ENCODE results near the gene RRM2.

RRM2 gene

DNA sequence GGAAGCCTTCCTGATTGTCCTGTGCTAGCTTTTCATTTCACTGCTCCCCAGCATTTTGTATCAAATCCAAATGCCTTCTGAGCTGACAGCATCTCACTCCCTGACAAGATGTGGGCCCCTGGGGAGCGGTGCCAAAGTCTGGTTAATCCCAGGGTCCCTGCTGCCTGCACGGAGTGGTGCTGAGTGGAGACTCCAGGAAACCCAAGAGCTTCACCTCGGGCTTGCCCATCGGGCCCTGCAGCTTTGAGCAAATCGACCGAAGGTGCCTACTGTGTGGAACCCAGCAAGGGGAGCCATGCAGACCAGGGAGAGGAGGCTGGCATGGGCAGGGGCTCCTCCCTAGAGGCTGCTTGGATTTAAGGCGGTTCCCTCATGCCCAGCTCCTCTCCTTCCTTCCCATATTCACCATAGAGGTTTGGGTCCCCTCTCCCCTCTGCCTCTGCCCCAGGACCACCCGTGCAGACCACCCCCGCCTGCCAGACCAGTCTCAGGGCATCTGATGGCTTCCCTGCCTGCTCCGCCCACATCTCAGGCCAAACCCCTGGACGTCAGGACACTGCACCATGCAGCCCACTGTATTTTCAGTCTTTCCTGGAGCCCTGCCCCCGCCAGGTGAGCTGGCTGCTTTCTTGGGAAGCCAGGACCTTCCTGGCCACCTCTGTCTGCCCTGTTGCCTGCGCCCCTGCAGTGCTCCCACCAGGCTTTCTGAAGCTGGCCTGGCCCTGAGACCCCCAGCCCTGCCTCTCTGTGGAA, 37.8 kb downstream of the RRM2 start:
- no peak for DNase-seq

DNA sequence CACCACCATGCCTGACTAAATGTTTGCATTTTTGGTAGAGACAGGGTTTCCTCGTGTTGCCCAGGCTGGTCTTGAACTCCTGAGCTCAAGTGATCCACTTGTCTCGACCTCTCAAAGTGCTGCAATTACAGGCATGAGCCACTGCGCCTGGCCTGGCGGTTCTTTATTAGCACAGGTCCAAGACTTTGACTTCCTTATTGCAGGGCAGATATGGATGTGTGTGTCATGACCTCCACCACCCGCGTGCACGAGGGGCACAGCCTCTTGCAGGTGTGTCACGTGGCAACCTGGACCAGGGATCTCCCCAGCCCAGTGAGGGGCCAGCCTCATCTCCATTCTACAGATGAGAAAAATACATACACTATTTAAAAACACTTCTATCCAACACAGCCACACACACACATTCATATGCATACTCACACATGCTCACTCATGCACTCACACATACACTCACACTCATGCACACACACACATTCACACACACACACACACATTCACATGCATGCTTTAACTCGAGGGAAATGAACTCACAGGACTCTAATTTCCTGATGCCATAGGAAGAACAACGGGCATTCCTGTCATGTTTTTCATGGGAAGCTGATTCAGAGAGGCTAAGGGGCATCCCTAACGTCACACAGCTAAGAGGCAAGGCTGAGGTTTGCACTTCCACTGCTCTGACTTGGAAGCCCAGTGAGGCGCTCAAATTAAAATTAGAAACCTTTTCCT, 38.8 kb downstream of the RRM2 start:
- no peak for DNase-seq

DNA sequence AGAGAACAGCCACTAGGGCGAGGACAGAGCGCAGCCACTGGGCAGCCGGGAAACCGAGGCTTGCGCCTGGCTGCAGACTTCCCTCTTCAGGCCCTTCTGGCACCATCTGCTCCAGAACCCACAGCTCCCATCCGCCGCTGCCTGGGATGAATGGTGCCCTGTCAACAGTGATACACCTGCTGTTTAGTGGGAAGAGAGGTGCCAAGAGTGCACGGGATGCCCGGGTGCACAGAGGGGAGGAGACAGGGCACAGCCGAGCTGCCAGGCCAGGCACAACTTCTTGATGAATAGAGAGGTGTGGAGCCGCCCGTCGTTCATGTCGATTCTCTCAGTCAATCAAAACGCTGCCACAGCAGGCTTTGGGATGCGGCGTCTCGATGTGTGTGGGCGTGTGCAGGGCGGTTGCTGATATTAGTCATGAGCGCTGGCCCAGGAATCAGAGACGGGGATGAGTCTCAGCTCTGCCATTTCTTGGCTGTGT, 39.5 kb downstream of the RRM2 start:
- no peak for DNase-seq

DNA sequence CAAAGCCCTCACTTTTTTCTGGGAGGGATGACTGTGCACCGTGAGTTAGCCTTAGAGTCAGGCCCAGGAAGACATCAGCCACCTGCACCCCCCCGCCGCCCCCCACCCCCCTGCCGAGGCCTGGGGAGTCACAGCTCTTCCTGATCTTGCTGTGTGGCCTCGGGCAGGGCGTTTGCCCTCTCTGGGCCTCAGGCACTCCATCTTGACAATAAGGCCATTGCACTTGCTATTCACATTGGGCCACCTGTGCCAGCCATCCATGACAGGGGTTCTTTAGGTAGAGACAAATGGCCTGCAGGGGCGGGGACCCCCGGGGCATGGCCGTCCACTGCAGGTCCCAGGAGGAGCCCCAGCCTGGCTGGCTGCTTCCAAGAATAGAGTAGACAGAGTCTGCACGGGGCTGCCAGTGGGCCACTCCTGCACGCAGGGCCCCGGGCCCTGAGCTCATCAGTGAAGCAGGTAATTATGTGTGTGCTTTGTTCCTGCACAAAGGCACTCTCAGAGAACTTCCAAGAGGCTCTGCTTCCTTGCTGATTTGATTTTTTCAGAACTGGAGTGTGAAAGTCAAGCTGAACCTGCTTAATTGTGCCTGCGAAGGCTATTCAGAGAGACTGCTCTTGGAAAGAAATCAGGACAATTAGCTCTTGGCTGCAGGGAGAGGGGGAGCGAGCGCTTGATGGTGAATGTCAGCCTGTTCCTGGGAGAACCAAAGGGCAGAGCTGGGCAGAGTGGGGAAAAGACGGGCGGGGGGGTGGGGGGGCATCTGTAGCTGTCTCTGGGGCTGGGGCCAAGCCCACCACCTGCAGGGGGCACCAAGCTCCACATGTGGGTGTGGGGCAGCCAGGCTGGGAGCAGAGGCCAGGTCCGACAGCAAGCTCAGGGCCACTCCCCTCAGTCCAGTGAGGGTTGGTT, 40.3 kb downstream of the RRM2 start:
- DNase-seq: no peak

DNA sequence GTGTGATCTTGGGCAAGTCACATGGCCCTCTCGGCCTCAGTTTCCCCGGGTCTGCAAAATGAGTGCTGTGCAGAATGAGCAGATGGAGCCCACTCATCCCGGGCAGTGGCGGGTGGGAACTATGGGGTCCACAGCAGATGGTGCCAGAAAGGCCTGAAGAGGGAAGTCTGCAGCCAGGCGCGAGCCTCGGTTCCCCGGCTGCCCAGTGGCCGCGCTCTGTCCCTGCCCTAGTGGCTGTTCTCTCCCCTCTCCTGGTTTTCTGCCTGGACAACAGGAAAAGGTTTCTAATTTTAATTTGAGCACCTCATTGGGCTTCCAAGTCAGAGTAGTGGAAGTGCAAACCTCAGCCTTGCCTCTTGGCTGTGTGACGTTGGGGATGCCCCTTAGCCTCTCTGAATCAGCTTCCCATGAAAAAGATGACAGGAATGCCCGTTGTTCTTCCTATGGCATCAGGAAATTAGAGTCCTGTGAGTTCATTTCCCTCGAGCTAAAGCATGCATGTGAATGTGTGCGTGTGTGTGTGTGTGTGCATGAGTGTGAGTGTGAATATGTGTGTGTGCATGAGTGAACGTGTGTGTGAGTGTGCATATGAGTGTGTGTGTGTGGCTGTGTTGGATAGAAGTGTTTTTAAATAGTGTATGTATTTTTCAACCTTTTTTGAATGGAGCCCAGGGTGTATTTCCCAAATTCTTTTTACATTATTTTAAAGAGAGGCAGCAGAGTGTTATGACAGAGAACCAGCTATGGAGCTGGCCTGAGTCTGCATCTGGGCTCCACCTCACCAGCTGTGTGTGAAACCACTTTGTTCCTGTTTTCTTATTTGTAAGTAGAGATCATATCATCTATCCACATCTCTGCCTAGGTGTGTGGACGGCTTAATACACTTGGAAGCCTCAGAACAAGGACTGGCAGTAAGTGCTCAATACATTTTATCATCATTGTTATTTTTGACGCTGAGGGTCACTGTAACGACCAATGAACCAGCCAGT, 41.3 kb downstream of the RRM2 start:
- DNase-seq: peak; percentile 34

DNA sequence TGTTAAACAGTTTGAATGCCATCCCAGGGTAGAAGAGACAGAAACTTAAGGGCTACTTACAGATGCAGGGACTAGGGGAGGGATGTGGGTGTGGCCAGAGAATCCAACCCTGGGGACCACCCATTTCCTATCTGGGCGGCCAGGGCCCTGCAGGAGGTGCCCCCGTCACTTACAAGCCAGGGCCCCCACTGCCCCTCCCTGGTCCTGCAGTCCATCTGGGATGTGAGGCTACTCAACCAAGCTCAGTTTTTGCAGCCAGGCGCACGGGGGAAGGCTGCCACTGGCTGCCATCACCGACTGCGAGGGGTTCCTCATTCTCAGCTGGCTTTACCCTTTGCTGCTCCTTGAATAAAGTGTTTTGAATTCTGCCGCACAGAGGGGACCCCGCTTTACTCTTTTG, 42.1 kb downstream of the RRM2 start:
- DNase-seq: no peak

DNA sequence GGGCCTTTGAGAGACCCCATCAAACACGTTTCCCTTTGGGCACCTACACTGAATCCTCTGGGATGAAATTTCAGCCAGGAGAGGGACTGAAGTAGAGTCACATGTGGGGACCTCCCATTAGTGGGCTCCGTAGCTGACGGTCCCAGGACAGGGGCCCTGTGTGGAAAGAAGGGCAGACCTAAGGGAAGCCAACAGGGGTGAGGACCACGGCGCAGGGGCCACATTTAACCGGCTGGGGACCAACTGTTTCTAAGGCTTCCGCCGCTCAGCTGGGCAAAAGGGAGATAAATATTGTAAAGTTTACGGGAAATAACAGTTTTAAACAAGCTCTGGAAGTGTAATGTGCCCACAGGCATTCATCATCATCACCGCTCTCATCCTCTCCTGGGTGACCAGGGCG, 42.7 kb downstream of the RRM2 start:
- DNase-seq: no peak

DNA sequence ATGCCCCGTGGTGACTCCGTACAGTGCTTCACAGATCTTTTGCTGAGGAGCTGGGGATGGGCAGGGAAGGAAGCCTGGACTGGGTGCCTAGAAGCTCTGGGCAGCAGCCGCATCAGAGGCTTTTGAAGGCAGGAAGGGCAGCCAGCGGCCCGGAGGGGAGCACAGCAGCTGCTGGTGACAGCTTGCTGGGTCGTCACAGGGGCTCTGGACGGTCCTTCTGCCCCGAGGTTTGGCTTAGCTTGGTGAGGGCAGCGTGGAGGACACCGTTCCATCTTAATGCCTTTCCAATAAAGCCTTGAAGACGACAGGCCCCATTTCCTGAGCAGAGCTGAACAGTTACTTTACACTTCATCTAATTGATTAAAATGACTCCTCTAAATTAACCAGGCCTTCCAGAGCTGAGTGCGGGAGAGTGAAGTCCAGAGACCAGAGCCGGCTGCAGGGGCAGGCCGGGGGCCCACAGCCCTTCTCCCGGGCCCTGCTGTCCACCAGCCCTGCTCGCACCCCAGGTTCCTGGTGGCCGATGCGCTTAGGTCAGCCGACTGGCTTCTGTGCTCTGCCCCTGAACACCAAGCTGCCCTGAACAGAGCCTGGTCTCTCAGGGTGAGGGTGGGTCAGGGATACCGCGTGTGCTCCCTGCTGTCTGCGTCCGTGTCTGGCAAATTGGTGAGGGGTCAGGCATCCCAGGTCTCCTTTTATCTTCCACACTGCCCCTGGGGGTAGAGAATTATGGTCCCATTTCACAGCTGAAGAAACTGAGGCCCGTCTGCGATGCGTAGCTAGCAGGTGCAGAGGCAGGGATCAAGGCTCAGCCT, 43.5 kb downstream of the RRM2 start:
- no peak for DNase-seq

DNA sequence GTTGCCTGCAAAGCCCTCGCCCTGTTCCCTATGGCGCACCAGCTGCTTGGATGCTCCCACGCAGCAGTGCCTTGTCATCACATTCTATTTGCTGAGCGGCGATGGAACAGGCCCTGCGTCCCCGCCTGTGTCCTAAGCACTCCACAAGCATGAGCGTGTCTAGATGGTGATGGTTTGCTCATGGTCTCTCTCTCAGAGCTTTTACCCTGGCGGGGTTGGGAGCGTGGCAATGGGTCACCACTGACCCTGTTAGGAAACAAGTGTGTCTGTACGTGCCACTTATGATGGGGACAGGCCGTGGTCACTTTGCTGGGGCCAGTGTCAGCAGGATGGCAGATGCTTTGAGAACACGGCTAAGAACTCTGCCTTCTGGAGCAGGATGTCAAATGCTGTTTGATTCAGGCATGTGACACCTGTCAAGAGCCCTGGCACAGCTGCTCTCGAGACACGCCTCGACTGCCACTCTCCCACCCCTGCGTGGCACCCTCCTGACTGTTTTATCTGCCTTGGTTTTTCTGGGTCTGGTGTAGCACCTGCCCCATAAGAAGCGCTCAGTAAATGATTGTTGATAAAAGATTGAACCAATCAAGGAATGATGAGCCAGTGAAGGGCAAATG, 44.2 kb downstream of the RRM2 start:
- no peak for DNase-seq

DNA sequence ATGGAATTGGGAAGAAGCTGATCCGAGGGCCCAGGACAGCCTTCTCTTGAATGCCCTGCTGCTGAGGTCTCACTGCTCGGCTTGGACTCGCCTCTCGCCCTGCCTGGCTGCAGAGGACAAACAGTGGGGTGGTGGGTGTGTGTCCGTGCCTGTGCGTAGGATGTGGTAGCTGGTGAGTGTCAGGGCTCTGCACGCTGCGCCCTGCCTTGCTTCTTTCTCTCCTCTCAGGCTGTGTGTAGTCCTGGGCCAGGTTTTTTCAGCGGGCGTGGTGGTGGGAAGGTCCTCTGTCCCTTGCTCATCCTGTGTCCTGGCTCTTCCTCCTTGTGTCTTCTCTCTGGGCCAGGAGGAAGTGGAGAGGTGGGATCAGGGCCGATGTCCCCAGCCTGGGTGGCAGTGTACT, 44.8 kb downstream of the RRM2 start:
- no peak for DNase-seq

DNA sequence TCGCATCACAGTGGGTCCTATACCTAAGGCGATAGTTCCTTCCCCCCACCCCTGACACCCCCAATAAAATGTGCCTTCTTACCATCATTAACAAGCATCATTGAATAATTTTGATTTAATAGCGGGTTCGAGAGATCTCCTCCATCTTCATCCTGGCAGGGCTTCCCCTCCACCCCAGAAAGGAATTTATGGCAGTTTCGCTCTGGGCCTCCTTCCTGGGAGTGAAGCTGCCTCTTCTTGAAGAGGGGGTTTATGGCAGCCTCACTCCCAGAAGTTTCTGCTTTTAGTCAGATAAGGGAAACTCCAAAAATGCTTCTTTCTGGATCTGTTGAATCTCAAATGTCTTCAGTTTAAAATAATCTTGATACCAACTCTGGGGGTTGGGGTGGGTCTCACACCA, 45.7 kb downstream of the RRM2 start:
- DNase-seq: no peak

DNA sequence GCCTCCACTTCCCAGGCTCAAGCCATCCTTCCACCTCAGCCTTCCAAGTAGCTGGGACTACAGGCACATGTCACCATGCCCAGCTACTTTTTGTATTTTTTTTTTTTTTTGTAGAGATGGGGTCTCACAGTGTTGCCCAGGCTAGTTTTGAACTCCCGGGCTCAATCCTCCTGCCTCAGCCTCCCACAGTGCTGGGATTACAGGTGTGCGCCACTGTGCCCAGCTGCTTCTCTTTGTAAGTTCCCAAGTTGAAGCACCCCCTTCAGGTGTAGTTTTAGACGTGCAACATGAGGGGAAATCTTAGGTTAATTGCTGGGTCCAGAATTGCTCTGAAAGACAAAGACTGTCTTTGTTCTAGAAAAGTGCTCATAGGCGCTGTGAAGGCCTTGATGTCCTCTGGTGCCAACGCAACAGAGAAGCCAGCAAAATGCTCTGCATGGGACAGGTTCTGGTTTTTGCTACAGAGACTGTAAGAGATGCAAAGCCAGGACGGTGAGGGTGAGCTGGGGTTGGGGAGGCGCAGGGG, 46.6 kb downstream of the RRM2 start:
- no peak for DNase-seq

DNA sequence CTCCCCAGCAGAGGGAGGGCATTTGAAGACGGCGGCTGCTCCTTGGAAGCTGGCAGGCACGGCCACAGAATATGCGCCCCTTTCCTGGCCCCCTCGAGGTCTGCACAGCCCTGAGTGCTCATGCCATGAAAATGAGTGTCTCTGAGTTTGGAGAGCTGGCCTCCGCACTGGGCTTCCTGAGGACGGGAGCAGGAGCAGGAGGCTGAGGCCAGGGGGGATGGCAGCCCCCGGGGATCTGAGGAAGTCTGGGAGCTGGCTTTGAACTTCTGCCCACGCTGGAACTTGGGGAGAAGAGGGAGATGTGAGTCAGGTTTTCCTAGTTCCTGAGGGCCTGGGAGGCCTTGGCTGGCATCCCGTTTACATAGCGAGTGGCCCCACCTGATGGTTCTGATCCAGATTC, 47.0 kb downstream of the RRM2 start:
- DNase-seq: peak; percentile 49

DNA sequence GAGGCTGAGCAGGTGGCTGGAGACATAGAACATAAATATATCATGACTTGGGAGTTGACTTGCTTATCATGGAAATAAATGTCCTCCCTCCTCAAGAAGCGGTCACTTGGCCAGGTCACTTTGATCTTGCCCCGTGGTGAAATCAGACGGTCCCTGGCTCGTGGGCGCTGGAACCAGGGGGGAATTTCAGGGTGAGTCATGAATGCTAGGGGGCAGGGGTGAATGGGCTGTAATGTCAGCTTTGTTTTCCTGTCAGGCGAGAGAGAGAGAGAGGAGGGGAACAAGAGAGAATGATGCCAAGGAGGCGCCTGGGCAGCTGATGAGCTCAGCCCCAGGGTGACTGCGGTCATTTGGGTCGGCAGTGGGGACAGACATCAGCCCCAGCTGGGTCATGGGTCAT, 47.7 kb downstream of the RRM2 start:
- DNase-seq: peak; percentile 80

DNA sequence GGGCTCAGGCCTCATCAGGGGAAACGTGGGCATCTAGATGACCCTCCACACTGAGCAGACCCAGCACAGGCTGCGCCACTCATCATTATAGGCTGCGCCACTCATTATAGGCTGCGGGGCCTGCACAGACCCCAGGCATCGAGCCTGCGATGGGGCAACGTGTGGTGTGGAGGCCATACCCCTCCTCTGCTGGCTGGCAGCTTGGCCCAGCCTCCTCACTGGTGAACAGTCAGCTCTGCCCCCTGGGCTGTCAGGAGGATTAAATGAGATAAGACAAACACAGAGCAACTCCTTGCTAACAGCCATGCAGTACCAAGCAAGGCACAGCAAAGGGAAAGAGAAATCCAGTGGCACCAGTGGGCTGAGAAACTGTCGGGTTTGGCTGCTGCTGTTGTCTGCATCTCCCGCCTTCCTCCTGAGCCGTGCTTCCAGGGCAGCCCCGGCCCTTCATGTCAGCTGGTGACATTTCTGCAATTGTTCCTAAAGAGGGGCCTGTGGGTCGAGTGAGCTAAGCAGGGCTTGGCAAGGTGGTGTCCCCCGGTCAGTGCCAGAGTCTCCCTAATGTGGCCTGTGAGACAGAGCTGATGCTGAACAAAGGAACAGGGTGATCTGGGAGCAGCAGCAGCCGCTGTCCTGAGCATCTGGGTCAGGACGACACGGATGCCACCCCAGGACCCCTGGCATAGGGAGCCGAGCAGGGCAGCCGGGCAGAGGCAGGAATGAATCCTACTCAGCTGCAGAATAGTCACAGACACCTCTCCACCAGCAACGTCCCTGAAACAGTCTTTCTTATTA, 48.7 kb downstream of the RRM2 start:
- DNase-seq: no peak

DNA sequence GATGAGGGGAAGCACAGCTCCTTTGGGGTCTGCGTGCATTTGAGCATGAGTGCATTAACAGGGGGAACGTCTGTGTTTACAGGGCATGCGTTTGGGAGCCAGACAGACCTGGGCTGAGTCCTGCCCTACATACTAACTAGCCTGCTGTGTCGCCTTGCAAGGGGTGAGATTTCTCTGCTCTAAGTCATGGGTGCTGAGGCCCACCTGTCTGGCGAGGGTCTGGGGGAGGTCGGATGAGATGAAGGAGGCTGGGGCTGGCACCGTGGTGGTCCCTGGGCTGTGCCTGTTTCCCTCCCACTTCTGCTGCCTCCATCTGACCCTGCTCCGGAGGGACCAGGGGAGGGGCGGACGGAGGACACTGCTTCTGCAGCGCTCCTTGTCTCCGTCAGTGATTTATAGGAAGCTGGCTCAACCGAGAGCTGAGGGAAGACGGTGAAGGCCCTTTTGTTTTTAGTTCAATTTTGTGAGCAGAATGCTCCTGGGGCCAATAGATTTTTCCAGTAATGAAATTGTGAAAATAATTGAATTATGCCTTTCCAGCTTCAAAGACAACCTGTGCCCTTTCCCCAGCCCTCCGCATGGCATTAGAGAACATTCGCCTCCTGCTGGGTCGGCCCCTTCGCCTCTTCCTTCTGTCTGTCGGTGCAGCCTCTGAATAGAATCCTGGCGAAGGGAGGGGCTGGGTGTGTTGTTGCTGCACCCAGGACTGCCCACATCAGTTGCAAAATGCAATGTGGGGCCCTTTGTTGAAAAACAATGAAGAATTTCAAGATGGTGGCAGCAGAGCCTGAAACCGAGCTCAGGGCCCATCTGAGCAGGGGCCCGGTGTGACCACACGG, 49.7 kb downstream of the RRM2 start:
- no peak for DNase-seq

DNA sequence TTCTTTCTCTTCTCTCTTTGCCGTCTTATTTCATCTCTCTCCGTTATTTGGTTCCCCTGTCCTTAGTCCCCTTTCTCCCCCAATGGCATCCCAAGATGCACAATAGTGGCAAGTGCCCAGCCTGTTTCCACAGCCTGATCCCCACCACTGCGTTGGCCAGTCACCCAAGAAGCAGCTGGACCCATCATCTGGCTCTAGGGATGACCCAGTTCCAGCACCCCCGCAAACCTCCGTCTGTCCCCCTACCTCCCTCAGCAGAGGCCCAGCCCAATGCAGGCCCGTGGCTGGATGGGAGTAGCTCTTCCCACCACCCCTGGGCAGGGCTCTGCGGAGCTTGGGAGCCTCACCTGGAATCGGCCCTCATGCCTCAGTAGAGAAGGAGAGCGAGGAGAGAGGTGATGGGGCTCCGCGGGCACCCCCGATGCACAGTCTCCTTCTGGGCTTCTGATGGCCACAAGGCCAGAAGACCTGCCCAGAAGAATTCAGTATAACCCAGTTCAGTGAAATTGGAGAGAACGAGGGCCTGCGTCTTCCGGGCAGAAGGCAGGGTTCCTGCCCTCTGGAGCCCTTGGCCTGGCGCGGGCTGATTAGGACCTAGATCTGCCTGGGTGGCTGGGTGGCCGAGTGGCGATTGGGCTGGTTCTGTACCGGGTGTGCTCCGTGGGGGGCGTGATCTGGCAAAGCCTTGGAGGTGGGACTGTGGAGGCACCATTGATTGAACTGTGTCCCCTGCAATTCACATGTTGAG, 50.9 kb downstream of the RRM2 start:
- DNase-seq: no peak

DNA sequence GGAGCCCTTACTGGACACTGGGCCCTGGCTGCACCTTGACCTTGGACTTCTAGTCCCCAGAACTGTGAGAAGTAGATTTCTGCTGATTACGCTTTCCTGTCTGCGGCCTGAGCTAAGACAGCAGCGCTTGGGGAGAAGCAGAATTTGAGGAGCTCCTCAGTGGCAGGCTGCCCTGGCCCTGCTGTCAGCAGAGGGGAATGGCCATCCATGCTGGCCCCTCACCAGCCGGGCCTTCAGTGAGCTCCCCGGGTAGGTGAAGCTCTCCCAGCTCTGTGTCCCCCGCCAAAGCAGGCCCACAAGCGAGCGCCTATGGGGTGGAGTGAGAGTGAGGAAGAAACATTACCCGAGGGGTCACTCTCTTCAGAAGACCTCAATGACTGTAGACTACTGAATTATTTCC, 51.6 kb downstream of the RRM2 start:
- no peak for DNase-seq
